ENCODE measurements around the gene FAT2.
"Not testable (repeated sequence)": the region's sequence is repeated elsewhere in the genome, so short reads cannot be mapped to it uniquely, and the experiment has no call there.

FAT2 gene

GRCh38 chr5:151581812-151582583, 9.1 kb downstream of the FAT2 start:
- no peak for DNase-seq (ENCODE audit: low read depth)

GRCh38 chr5:151581347-151581746, 9.8 kb downstream of the FAT2 start:
- no peak for DNase-seq (ENCODE audit: low read depth)

GRCh38 chr5:151580858-151581257, 10.3 kb downstream of the FAT2 start:
- no peak for DNase-seq (ENCODE audit: low read depth)

GRCh38 chr5:151580239-151580638, 10.9 kb downstream of the FAT2 start:
- DNase-seq (ENCODE audit: low read depth) = no peak

- not testable (repeated sequence) for DNase-seq (ENCODE audit: low read depth)
These were observed 12.0 kb downstream of the FAT2 start for GRCh38 chr5:151579146-151579545.

- no peak for DNase-seq (ENCODE audit: low read depth)
These were observed 12.7 kb downstream of the FAT2 start for GRCh38 chr5:151578326-151579025.

GRCh38 chr5:151577566-151577965, 13.6 kb downstream of the FAT2 start:
- DNase-seq (ENCODE audit: low read depth) = no peak

- DNase-seq (ENCODE audit: low read depth) = no peak
These were observed 16.6 kb downstream of the FAT2 start for GRCh38 chr5:151574444-151574996.

GRCh38 chr5:151572657-151573368, 18.3 kb downstream of the FAT2 start:
- DNase-seq (ENCODE audit: low read depth) = no peak

GRCh38 chr5:151571270-151572173, 19.6 kb downstream of the FAT2 start:
- no peak for DNase-seq (ENCODE audit: low read depth)

- no peak for DNase-seq (ENCODE audit: low read depth)
These were observed 20.4 kb downstream of the FAT2 start for GRCh38 chr5:151570512-151571269.

- no peak for DNase-seq (ENCODE audit: low read depth)
These were observed 21.1 kb downstream of the FAT2 start for GRCh38 chr5:151570058-151570457.

GRCh38 chr5:151569132-151570046, 21.7 kb downstream of the FAT2 start:
- DNase-seq (ENCODE audit: low read depth) = no peak

GRCh38 chr5:151568036-151568435, 23.1 kb downstream of the FAT2 start:
- no peak for DNase-seq (ENCODE audit: low read depth)

GRCh38 chr5:151565971-151566370, 25.2 kb downstream of the FAT2 start:
- DNase-seq (ENCODE audit: low read depth) = no peak

- DNase-seq (ENCODE audit: low read depth) = no peak
These were observed 29.0 kb downstream of the FAT2 start for GRCh38 chr5:151562019-151562707.

GRCh38 chr5:151557951-151558350, 33.2 kb downstream of the FAT2 start:
- DNase-seq (ENCODE audit: low read depth) = no peak

GRCh38 chr5:151557466-151557865, 33.7 kb downstream of the FAT2 start:
- no peak for DNase-seq (ENCODE audit: low read depth)

GRCh38 chr5:151556806-151557205, 34.3 kb downstream of the FAT2 start:
- DNase-seq (ENCODE audit: low read depth) = no peak
